ENCODE results near the gene KLHL21.

The KLHL21 gene

GRCh38 chr1:6547301-6547700 is 55.4 kb downstream of the KLHL21 start:
- DNase-seq (ENCODE audit: low read depth) = no peak

GRCh38 chr1:6546326-6546725 is 56.3 kb downstream of the KLHL21 start:
- no peak for DNase-seq (ENCODE audit: low read depth)

- no peak for DNase-seq (ENCODE audit: low read depth)
Observed at GRCh38 chr1:6545276-6546112, 57.2 kb downstream of the KLHL21 start.

- DNase-seq (ENCODE audit: low read depth) = no peak
Observed at GRCh38 chr1:6544831-6545230, 57.8 kb downstream of the KLHL21 start.
